Placental pericyte (primary cell): Measurements from ENCODE around the gene PCDHA7. TPM values are rescaled to one million over a fixed set of nuclear protein-coding genes. Genes with fewer than 3 reads are reported as not detected.

ENCODE experiments used
- total RNA-seq: library from RNA; depleted of rRNA; stranded (reverse); fragments of >200 nt; gene quantifications from 2 replicates; pipeline ENCODE4 v1.2.3, GENCODE V29; 2012

The PCDHA7 gene
- total RNA-seq, 1 donor: 0.29 TPM

DNA sequence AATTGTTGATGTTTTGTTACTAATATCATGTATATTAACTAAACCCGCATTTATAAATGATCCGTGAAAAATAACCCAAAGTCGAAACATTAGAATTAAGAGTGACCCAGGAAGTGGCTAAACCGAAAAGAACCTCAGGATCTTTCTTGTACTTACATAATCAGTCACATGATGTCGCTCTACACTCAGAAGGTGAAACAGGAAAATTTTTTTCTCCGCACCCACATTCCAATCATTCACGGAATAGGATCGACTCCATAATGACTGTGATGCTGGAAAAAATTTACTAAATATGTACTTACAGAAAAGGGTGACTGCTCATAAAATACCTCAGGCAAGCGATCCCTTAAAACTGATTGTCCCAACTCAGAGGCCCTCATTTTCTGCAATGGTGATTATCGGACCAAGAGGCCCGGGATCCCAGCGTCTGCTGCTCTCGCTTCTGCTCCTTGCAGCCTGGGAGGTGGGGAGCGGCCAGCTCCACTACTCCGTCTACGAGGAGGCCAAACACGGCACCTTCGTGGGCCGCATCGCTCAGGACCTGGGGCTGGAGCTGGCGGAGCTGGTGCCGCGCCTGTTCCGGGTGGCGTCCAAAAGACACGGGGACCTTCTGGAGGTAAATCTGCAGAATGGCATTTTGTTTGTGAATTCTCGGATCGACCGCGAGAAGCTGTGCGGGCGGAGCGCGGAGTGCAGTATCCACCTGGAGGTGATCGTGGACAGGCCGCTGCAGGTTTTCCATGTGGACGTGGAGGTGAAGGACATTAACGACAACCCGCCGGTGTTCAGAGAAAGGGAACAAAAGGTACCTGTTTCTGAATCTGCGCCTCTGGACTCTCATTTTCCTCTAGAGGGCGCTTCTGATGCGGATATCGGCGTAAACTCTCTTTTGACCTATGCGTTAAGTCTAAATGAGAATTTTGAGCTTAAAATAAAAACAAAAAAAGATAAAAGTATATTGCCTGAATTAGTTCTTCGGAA is 41.3 kb downstream of the PCDHA7 start, which contains the start of gene PCDHA12:
Gene PCDHA12 (plus strand): TSS at position 224 of the 981 bp plus-strand sequence. CDS start 165 bp downstream, at position 389.

DNA sequence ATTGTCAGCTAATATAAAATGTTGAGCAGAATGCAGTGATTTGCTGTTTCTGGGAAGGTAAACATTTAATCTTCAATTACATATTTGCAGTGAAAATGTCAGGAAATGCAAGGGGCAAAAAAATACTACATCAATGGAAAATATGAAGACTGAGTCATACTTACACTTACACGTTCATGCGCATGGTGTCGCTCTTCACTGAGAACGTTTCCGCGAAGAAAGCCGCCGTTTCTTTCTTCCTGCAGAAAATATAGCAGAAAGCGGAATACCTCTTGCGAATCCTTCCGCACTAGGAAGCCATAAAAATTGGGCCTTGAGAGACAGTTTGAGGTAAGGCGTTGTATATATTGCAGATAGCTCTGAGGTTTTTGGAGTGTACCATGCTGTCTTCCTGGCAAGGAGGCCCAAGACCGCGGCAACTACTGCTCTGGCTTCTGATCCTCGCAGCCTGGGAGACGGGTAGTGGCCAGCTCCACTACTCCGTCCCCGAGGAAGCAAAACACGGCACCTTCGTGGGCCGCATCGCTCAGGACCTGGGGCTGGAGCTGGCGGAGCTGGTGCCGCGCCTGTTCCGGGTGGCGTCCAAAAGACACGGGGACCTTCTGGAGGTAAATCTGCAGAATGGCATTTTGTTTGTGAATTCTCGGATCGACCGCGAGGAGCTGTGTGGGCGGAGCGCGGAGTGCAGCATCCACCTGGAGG is 48.0 kb downstream of the PCDHA7 start, which contains the start of gene PCDHA13:
Gene PCDHA13 (plus strand): TSS at position 236 of the 702 bp plus-strand sequence. CDS start 145 bp downstream, at position 381.

Other genes with a start within 250 kb of the PCDHA7 start
- 1.3 and 1.8 TPM in 2 replicates for gene CD14, start 201.1 kb upstream of the PCDHA7 start, total RNA-seq
- 12.9 and 24.5 TPM in 2 replicates for gene TMCO6, start 194.8 kb upstream of the PCDHA7 start, total RNA-seq
- 19.9 and 24.1 TPM in 2 replicates for gene NDUFA2, start 186.6 kb upstream of the PCDHA7 start, total RNA-seq
- gene IK, start 186.4 kb upstream of the PCDHA7 start, total RNA-seq: 67.3 and 127 TPM in 2 replicates
- 32.8 and 46.2 TPM in 2 replicates for gene WDR55, start 169.4 kb upstream of the PCDHA7 start, total RNA-seq
- 0.44 and 0.86 TPM in 2 replicates for gene DND1, start 160.7 kb upstream of the PCDHA7 start, total RNA-seq
- gene HARS1, start 142.9 kb upstream of the PCDHA7 start, total RNA-seq: 47.9 and 91.9 TPM in 2 replicates
- 27.1 and 32.5 TPM in 2 replicates for gene HARS2, start 142.8 kb upstream of the PCDHA7 start, total RNA-seq
- gene ZMAT2, start 133.8 kb upstream of the PCDHA7 start, total RNA-seq: 29.5 and 35.7 TPM in 2 replicates
- not detected in 2 replicates for gene PCDHA1, start 48.1 kb upstream of the PCDHA7 start, total RNA-seq
- gene PCDHA2, start 39.4 kb upstream of the PCDHA7 start, total RNA-seq: under 0.01 TPM in 1 of 2 replicates, not detected in the other
- 0.14 and 0.22 TPM in 2 replicates for gene PCDHA3, start 33.2 kb upstream of the PCDHA7 start, total RNA-seq
- under 0.01 and 0.14 TPM in 2 replicates for gene PCDHA4, start 27.2 kb upstream of the PCDHA7 start, total RNA-seq
- not detected in 2 replicates for gene PCDHA5, start 12.7 kb upstream of the PCDHA7 start, total RNA-seq
- 0.14 and 0.44 TPM in 2 replicates for gene PCDHA6, start 6.3 kb upstream of the PCDHA7 start, total RNA-seq
- under 0.01 TPM in 1 of 2 replicates, not detected in the other for gene PCDHA8, start 6.9 kb downstream of the PCDHA7 start, total RNA-seq
- gene PCDHA9, start 14.1 kb downstream of the PCDHA7 start, total RNA-seq: under 0.01 TPM in 2 replicates
- under 0.01 and 0.14 TPM in 2 replicates for gene PCDHA10, start 21.6 kb downstream of the PCDHA7 start, total RNA-seq
- gene PCDHA11, start 34.7 kb downstream of the PCDHA7 start, total RNA-seq: 0.57 TPM in 1 of 2 replicates, not detected in the other
- under 0.01 and 0.14 TPM in 2 replicates for gene PCDHA12, start 41.0 kb downstream of the PCDHA7 start, total RNA-seq
- gene PCDHA13, start 47.9 kb downstream of the PCDHA7 start, total RNA-seq: not detected in 2 replicates
- gene PCDHAC1, start 92.0 kb downstream of the PCDHA7 start, total RNA-seq: under 0.01 TPM in 1 of 2 replicates, not detected in the other
- 0.14 and 0.22 TPM in 2 replicates for gene PCDHAC2, start 132.2 kb downstream of the PCDHA7 start, total RNA-seq
- gene PCDHB1, start 217.1 kb downstream of the PCDHA7 start, total RNA-seq: not detected in 2 replicates